ENCODE data around the gene PDIA6.

DNA sequence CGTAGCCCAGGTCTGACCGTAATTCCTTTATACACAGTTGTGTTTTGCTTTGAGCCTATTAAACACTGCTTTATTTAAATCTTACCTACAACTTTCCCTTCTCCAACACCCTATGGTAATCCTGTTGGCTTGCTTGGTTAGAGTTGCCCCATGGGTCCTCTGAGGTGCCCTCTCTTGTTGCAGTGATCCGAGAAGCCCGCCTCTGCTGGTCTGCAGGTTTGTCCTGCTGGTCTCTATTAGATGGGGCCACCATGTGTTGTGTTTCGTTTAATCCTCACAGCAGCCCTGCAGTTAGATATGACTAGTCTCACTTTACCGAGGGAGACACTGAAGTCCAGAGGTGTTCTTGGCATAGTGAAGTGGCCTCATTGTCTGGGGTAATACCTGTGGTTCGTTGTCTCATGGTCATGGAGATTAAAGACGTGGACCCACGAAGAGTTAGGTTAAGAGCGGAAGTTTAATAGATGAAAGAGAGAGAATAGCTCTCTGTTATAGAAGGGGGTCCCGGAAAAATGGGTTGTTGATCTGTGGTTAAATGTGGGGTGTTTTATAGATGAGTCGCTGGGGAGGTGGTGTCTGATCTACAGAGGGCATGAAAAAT, 7.2 kb upstream of the PDIA6 start:
- TF ChIP-seq CTCF (conservative IDR thresholded peaks at IDR 0.05 in 1 of 2, IDR thresholded peaks at IDR 0.05 in 1 of 2; ENCODE audit: low read depth in 1 of 2, low read length in 2 of 2) (no peak), EZH2 (IDR thresholded peaks at IDR 0.05; ENCODE audit: low read length, missing control alignments) (no peak)

Measured in fibroblast of lung (primary cell).